OCI-LY7 (cell line): ENCODE data around the gene CCDC169. TPM values are rescaled to one million over a fixed set of nuclear protein-coding genes. Genes with fewer than 3 reads are reported as not detected.

Experiments used
- BruUV-seq: library from RNA; stranded (reverse); fragments of 400-500 nt; replicated peaks from 2 replicates; lab custom pipeline; 2021; lab: Mats Ljungman, UMichigan
- CTCF ChIA-PET: fragments of 300-600 bp; sonication (Branson Sonifier 250); formaldehyde crosslinking; loops from one replicate; lab custom pipeline; 2022; ENCODE audit warnings: antibody characterized with exemption; ENCODE audit not compliant: unreplicated experiment; lab: Charles Lee
- POLR2A ChIA-PET: fragments of 300-600 bp; sonication (Branson Sonifier 250); formaldehyde crosslinking; loops from one replicate; lab custom pipeline; 2022; ENCODE audit warnings: antibody characterized with exemption; lab: Charles Lee
- DNase-seq: peaks from one replicate; pipeline ENCODE4 v3.0.0-alpha.2; 2015; ENCODE audit warnings: low spot score
- H2AFZ ChIP-seq: fragments of 200-600 bp; sonication (generic), shearing (Covaris generic); 2 replicates; pipeline ENCODE4 v1.6.1; 2014; ENCODE audit warnings: mild to moderate bottlenecking, antibody characterized with exemption, low read length, moderate library complexity
- H3K27ac ChIP-seq: fragments of 200-600 bp; sonication (generic); 2 replicates; pipeline ENCODE4 v1.5.1; 2014; ENCODE audit warnings: mixed run types, low read depth, mild to moderate bottlenecking, moderate library complexity, low read length, inconsistent platforms; ENCODE audit not compliant: poor library complexity, severe bottlenecking
- H3K36me3 ChIP-seq: fragments of 200-600 bp; sonication (generic); 2 replicates; pipeline ENCODE4 v1.6.1; 2014; ENCODE audit warnings: mild to moderate bottlenecking, antibody characterized with exemption, low read length, moderate library complexity, mixed read lengths; ENCODE audit not compliant: insufficient read depth
- H3K4me1 ChIP-seq: fragments of 200-600 bp; sonication (generic); 2 replicates; pipeline ENCODE4 v1.5.1; 2014; ENCODE audit warnings: mild to moderate bottlenecking, low read length; ENCODE audit not compliant: insufficient read depth, poor library complexity, severe bottlenecking
- H3K4me2 ChIP-seq: fragments of 200-600 bp; sonication (generic); 2 replicates; pipeline ENCODE4 v1.6.1; 2014; ENCODE audit warnings: mild to moderate bottlenecking, low read length
- H3K4me3 ChIP-seq: fragments of 200-600 bp; sonication (generic); 2 replicates; pipeline ENCODE4 v1.5.1; 2014; ENCODE audit warnings: mild to moderate bottlenecking, low read depth, low read length; ENCODE audit not compliant: poor library complexity, severe bottlenecking
- H3K79me2 ChIP-seq: fragments of 200-600 bp; sonication (generic); 2 replicates; pipeline ENCODE4 v1.6.1; 2016; ENCODE audit warnings: low read depth, mild to moderate bottlenecking, low read length, moderate library complexity, mixed read lengths; ENCODE audit not compliant: insufficient read depth
- H3K9me2 ChIP-seq: fragments of 200-600 bp; sonication (generic); 2 replicates; pipeline ENCODE4 v1.6.1; 2016; ENCODE audit warnings: mild to moderate bottlenecking, low read length, mixed read lengths; ENCODE audit not compliant: insufficient read depth
- H3K9me3 ChIP-seq: fragments of 200-600 bp; sonication (generic); 2 replicates; pipeline ENCODE4 v1.6.1; 2014; ENCODE audit warnings: mild to moderate bottlenecking, mixed run types, low read length, mixed read lengths
- H4K20me1 ChIP-seq: fragments of 200-600 bp; sonication (generic); 2 replicates; pipeline ENCODE4 v1.6.1; 2014; ENCODE audit warnings: mild to moderate bottlenecking, antibody characterized with exemption, low read length, moderate library complexity, mixed read lengths; ENCODE audit not compliant: insufficient read depth
- EZH2phosphoT487 ChIP-seq: fragments of 200-600 bp; sonication (generic); IDR thresholded peaks from 2 replicates; pipeline ENCODE4 v1.6.1; 2018; ENCODE audit warnings: low read depth, borderline replicate concordance, mild to moderate bottlenecking, mixed run types, antibody characterized with exemption, low read length, moderate library complexity, mixed read lengths
- intact Hi-C: fragments of 100-400 bp; cut with micrococcal nuclease; formaldehyde crosslinking; loops from one replicate; pipeline ENCODE4 v1.10.0; 2022; ENCODE audit not compliant: unreplicated experiment
- total RNA-seq, 2 experiments: library from RNA; depleted of rRNA in 1 of 2; stranded (reverse); fragments of >200 nt in 1 of 2; shearing (Covaris generic) in 1 of 2; gene quantifications; 2 replicates each; pipeline ENCODE4 v1.2.3, GENCODE V29; 2014 to 2022
- TF ChIP-seq, protein P1 (sequence below): fragments of 200-600 bp; sonication (generic); conservative IDR thresholded peaks from 2 replicates; pipeline ENCODE4 v1.5.1; 2014; ENCODE audit warnings: mild to moderate bottlenecking, antibody characterized with exemption, low read length, moderate library complexity, mixed read lengths

Gene CCDC169
- total RNA-seq, 2 experiments from 2014 or later = not detected

DNA sequence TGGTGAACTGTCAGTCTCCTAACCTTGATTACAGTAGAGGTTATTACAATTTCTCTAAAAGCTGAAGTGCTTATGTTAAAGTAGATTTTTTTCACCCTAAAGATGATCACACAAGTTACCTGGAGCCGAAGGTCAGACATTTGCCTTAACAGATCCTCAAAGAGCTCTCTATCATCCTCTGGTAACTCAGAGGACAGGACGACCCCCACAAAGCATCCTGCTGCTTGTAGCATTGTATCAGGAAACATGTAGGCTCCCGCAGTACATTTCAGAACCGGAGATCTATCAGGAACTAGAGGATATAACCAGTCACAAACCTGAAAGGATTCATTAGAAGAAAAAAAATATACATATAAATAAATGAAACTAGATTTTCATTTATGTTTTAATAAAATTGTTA, 33.7 kb upstream of the CCDC169 start:
- BruUV-seq = no TSS peak
- Histone ChIP-seq H3K9me2 (no peaks in the 10 kb centered on the region), H3K9me3 (no peaks in the 10 kb centered on the region), H4K20me1 (no peaks in the 10 kb centered on the region), H2AFZ (no peak overlapping the region), H3K4me2 (no peak overlapping the region), H3K27ac (no peak overlapping the region), H3K4me1 (no peaks in the 10 kb centered on the region), H3K4me3 (no peak overlapping the region), H3K79me2 (no peaks in the 10 kb centered on the region), H3K36me3 (no peaks in the 10 kb centered on the region)
- intact Hi-C loops = no loop called here
- POLR2A ChIA-PET = interaction anchor here (1.2 kb wide), 1 partner anchor 9 kb away, joined by 3 read pairs; no protein-coding TSS in a partner anchor
- DNase-seq = no peak
- TF ChIP-seq, protein P1, sequence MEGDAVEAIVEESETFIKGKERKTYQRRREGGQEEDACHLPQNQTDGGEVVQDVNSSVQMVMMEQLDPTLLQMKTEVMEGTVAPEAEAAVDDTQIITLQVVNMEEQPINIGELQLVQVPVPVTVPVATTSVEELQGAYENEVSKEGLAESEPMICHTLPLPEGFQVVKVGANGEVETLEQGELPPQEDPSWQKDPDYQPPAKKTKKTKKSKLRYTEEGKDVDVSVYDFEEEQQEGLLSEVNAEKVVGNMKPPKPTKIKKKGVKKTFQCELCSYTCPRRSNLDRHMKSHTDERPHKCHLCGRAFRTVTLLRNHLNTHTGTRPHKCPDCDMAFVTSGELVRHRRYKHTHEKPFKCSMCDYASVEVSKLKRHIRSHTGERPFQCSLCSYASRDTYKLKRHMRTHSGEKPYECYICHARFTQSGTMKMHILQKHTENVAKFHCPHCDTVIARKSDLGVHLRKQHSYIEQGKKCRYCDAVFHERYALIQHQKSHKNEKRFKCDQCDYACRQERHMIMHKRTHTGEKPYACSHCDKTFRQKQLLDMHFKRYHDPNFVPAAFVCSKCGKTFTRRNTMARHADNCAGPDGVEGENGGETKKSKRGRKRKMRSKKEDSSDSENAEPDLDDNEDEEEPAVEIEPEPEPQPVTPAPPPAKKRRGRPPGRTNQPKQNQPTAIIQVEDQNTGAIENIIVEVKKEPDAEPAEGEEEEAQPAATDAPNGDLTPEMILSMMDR = no peak
- no peak for TF ChIP-seq EZH2phosphoT487
- CTCF ChIA-PET = no interaction called here

DNA sequence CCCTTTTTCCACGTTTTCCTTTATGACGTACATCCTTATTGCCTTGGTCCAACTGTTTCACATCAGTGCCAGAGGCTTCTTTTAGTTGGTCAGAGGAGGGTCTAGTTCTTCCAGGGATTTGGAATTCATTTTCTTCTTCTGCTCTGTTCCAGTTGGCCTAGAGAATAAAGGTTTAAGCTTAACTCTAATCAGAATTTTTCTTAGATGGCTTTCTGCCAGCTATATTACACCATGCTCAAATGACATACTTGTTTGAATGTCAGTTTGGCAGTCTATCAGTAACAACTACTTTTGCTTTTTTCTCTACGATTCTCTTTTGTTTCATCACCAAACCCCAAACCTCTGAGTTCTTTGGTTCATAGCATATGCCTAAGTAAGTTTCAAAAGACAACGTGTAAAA, 31.7 kb upstream of the CCDC169 start:
- no peak overlapping the region for H3K4me2 ChIP-seq
- H3K4me3 ChIP-seq = no peak overlapping the region
- no TSS peak for BruUV-seq
- H3K36me3 ChIP-seq = no peaks in the 10 kb centered on the region
- TF ChIP-seq, protein P1 = no peak
- H3K9me2 ChIP-seq = no peaks in the 10 kb centered on the region
- DNase-seq = no peak
- H2AFZ ChIP-seq = no peak overlapping the region
- H3K27ac ChIP-seq = no peak overlapping the region
- CTCF ChIA-PET = no interaction called here
- H3K4me1 ChIP-seq = no peaks in the 10 kb centered on the region
- no peaks in the 10 kb centered on the region for H3K79me2 ChIP-seq
- H4K20me1 ChIP-seq = no peaks in the 10 kb centered on the region
- intact Hi-C loops = no loop called here
- POLR2A ChIA-PET = interaction anchor here (0.6 to 1.2 kb wide), 2 partner anchors 22 to 654 kb away, joined by 3 read pairs; no protein-coding TSS in a partner anchor
- no peaks in the 10 kb centered on the region for H3K9me3 ChIP-seq

DNA sequence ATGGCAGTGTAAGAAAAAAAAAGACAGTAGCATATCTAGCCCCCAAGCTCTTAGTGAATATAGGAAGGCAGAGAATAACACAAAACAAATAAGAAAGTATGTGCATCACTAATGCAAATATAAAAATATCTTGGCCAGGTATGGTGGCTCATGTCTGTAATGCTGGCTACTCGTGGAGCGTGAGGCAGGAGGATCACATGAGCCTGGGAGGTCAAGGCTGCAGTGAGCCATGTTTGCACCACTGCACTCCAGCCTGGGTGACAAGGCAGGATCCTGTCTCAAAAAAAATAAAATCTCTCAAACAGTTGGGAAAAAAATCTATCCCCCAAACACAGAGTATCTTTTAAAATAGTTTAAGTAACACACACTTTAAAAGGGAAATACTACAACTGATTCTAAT, 31.2 kb upstream of the CCDC169 start:
- Histone ChIP-seq H4K20me1 (no peaks in the 10 kb centered on the region), H3K9me3 (no peaks in the 10 kb centered on the region), H2AFZ (no peak overlapping the region), H3K4me1 (no peaks in the 10 kb centered on the region), H3K4me2 (no peak overlapping the region), H3K27ac (no peak overlapping the region), H3K4me3 (no peak overlapping the region), H3K79me2 (no peaks in the 10 kb centered on the region), H3K36me3 (no peaks in the 10 kb centered on the region), H3K9me2 (no peaks in the 10 kb centered on the region)
- intact Hi-C loops = no loop called here
- POLR2A ChIA-PET = no interaction called here
- CTCF ChIA-PET = no interaction called here
- no TSS peak for BruUV-seq
- no peak for DNase-seq
- TF ChIP-seq, protein P1 = no peak
- TF ChIP-seq EZH2phosphoT487 = no peak
